K562 (cell line): Measurements from ENCODE around the gene MEX3D. TPM values are rescaled to one million over a fixed set of nuclear protein-coding genes. Genes with fewer than 3 reads are reported as not detected.
A peak's percentile ranks its signal among the peaks of the same experiment; 100 is the strongest.

Source experiments
- DMBX1 ChIP-seq: fragments of 250-450 bp; sonication (Bioruptor Pico); IDR thresholded peaks from 2 replicates; pipeline ENCODE4 v1.8.0; 2022; ENCODE audit warnings: inconsistent platforms, mild to moderate bottlenecking, moderate library complexity, borderline replicate concordance
- ELF1 ChIP-seq: fragments of 200-800 bp; sonication (Bioruptor generic); IDR thresholded peaks from 2 replicates; pipeline ENCODE4 v1.6.1; 2016; ENCODE audit warnings: missing genetic modification characterization, missing compliant biosample characterization
- HIVEP1 ChIP-seq: fragments of 250-450 bp; sonication (Bioruptor Pico); IDR thresholded peaks from 2 replicates; pipeline ENCODE4 v1.4.0; 2020; ENCODE audit warnings: mild to moderate bottlenecking
- HNRNPH1 ChIP-seq: fragments of 200-400 bp; formaldehyde crosslinking; optimal IDR thresholded peaks from 2 replicates; pipeline ENCODE3; 2017; ENCODE audit warnings: low read depth, mild to moderate bottlenecking, low read length, moderate library complexity
- HNRNPLL ChIP-seq: fragments of 200-400 bp; formaldehyde crosslinking; IDR thresholded peaks from 2 replicates; pipeline ENCODE4 v1.6.1; 2017; ENCODE audit warnings: low read length, low read depth, mild to moderate bottlenecking; ENCODE audit not compliant: poor library complexity, severe bottlenecking
- MAFF ChIP-seq: IDR thresholded peaks from 2 replicates; pipeline ENCODE4 v1.6.1; 2012; ENCODE audit warnings: low read length, improper control_type of control experiment
- MEF2A ChIP-seq: IDR thresholded peaks from 2 replicates; pipeline ENCODE4 v1.6.1; 2011; ENCODE audit warnings: low read depth, mild to moderate bottlenecking, low read length, moderate library complexity; ENCODE audit not compliant: control insufficient read depth
- MXI1 ChIP-seq: IDR thresholded peaks from 2 replicates; pipeline ENCODE4 v1.6.1; 2011; ENCODE audit warnings: low read depth, mild to moderate bottlenecking, improper control_type of control experiment, low read length
- NR3C1 ChIP-seq: sonication (generic); formaldehyde crosslinking; IDR thresholded peaks from 2 replicates; pipeline ENCODE4 v1.8.1; 2022; ENCODE audit warnings: missing genetic modification reagents
- POLR2A ChIP-seq: fragments of 450-650 bp; conservative IDR thresholded peaks from 2 replicates; pipeline ENCODE4 v1.6.1; 2016
- RCOR1 ChIP-seq, 2 experiments: IDR thresholded peaks; 2 replicates each; pipeline ENCODE4 v1.6.1; 2012; ENCODE audit warnings: low read depth in 2 of 2, low read length in 2 of 2, borderline replicate concordance in 1 of 2, improper control_type of control experiment in 1 of 2
- SRSF3 ChIP-seq: fragments of 200-400 bp; formaldehyde crosslinking; IDR thresholded peaks from 2 replicates; pipeline ENCODE4 v1.6.1; 2016; ENCODE audit warnings: mild to moderate bottlenecking, low read length, moderate library complexity; ENCODE audit not compliant: insufficient read depth
- ZFP36 ChIP-seq: fragments of 150-350 bp; IDR thresholded peaks from 2 replicates; pipeline ENCODE4 v1.6.1; 2018; ENCODE audit warnings: low read length, low read depth; ENCODE audit not compliant: partially characterized antibody
- ZNF165 ChIP-seq: fragments of 250-450 bp; sonication (Bioruptor Pico); IDR thresholded peaks from 2 replicates; pipeline ENCODE4 v1.4.0; 2020; ENCODE audit warnings: borderline replicate concordance
- polyA plus RNA-seq, 8 experiments: library from polyadenylated mRNA; depleted of rRNA in 4 of 8; stranded (reverse) in 5 of 8; unstranded in 3 of 8; fragments of >200 nt; fragmentation: Nextera tagmentation in 2 of 8; fragmentation: Illumina TruSeq in 1 of 8; extraction: Ambion mirVana in 2 of 8; extraction: Trizol in 1 of 8; gene quantifications; 2 replicates each; pipeline versions ENCODE4 v1.2.1 to v1.2.3, GENCODE V29; 2011 to 2014; ENCODE audit warnings: inconsistent platforms in 1 of 8, missing spikeins in 1 of 8
- total RNA-seq, 7 experiments: library from RNA; depleted of rRNA in 6 of 7; stranded (reverse); fragments of >200 nt in 6 of 7; fragmentation: Illumina TruSeq in 2 of 7; extraction: Trizol in 2 of 7; gene quantifications; 2 replicates each; pipeline versions ENCODE4 v1.2.1 to v1.2.3, GENCODE V29; 2011 to 2021; ENCODE audit warnings: low replicate concordance in 1 of 7
- TF ChIP-seq, protein P1 (sequence below), 2 experiments: IDR thresholded peaks in 1 of 2; conservative IDR thresholded peaks in 1 of 2; 2 replicates each; pipeline ENCODE4 v1.6.1; 2016; ENCODE audit warnings: low read depth in 2 of 2, mild to moderate bottlenecking in 1 of 2, missing compliant biosample characterization in 1 of 2, missing genetic modification characterization in 1 of 2, moderate library complexity in 1 of 2
- TF ChIP-seq, protein P2 (sequence below): fragments of 450-650 bp; IDR thresholded peaks from 2 replicates; pipeline ENCODE4 v1.7.1; 2018; ENCODE audit warnings: mild to moderate bottlenecking, low read depth; ENCODE audit not compliant: partially characterized antibody
- TF ChIP-seq, protein P3 (sequence below): IDR thresholded peaks from 2 replicates; pipeline ENCODE4 v1.6.1; 2011; ENCODE audit warnings: borderline replicate concordance, low read depth, mild to moderate bottlenecking, moderate library complexity, low read length; ENCODE audit not compliant: insufficient read depth, poor library complexity, severe bottlenecking

Gene MEX3D
- total and polyA plus RNA-seq, 9 of the 15 experiments (the other 6 are each of a cell fraction or from before 2014, with no cell fraction given): 1.7 to 39.3 (median 5.7) TPM

DNA sequence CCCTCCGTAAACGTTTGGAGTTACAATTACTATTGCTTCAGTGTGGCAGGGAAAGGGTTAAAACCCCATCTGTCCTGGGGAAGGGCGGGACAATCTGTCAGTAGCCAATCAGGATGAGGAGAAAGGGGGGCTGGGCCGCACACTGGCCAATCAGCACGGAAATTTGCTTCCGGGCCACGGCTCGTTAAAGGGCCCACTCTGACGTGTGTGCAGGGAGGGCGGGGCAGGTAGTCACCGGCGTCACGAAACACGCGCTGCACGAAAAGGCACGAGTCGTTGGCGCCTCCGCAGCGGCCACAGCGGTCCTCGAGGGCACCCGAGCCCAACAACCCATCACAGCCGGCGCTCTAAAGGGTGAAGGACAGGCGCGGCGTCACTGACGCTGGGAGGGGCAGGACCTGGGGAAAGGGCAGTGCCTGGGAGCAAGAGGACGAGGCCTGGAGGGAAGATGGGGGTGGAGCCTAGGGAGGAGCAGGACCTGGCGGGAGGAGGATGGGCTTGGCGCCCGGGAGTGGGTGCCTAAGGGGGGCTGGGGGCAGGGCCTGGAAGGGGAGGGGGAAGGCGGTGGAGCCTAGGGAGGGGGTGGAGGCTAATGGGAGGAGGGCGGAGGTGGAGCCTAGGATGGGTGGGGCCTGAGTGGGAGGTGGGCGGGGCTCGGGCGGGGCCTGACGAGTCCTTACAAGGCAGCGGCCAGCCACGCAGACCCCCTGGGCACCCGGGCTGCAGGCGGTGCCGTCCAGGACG is 60.2 kb downstream of the MEX3D start (continued):
- TF ChIP-seq SRSF3 (no peak), NR3C1 (CRISPR knock-in tag) (no peak), ELF1 (tag) (peak; percentile 93), MAFF (no peak), MEF2A (no peak), DMBX1 (CRISPR knock-in tag) (no peak), HNRNPLL (peak; percentile 39), MXI1 (0 out of 2 replicates have a peak, but pooled peaks have one; percentile 42), RCOR1 (IDR thresholded peaks at IDR 0.05; ENCODE audit: borderline replicate concordance in 1 of 2, low read depth in 2 of 2, low read length in 2 of 2) (0 out of 4 replicates have a peak, but pooled peaks of 1 of the 2 experiments have one; percentile 14), HIVEP1 (no peak), HNRNPH1 (no peak), ZNF165 (CRISPR knock-in tag) (no peak), POLR2A (peak; percentile 72; the same call in 1 of the 2 replicates), ZFP36 (no peak)
- TF ChIP-seq, protein P1, sequence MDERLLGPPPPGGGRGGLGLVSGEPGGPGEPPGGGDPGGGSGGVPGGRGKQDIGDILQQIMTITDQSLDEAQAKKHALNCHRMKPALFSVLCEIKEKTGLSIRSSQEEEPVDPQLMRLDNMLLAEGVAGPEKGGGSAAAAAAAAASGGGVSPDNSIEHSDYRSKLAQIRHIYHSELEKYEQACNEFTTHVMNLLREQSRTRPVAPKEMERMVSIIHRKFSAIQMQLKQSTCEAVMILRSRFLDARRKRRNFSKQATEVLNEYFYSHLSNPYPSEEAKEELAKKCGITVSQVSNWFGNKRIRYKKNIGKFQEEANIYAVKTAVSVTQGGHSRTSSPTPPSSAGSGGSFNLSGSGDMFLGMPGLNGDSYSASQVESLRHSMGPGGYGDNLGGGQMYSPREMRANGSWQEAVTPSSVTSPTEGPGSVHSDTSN (CRISPR knock-in tag; IDR thresholded peaks at IDR 0.05; ENCODE audit: low read depth): no peak
- TF ChIP-seq, protein P1 (tag; conservative IDR thresholded peaks at IDR 0.05; ENCODE audit: low read depth): no peak; the same call in 1 of the 2 replicates
- TF ChIP-seq, protein P2, sequence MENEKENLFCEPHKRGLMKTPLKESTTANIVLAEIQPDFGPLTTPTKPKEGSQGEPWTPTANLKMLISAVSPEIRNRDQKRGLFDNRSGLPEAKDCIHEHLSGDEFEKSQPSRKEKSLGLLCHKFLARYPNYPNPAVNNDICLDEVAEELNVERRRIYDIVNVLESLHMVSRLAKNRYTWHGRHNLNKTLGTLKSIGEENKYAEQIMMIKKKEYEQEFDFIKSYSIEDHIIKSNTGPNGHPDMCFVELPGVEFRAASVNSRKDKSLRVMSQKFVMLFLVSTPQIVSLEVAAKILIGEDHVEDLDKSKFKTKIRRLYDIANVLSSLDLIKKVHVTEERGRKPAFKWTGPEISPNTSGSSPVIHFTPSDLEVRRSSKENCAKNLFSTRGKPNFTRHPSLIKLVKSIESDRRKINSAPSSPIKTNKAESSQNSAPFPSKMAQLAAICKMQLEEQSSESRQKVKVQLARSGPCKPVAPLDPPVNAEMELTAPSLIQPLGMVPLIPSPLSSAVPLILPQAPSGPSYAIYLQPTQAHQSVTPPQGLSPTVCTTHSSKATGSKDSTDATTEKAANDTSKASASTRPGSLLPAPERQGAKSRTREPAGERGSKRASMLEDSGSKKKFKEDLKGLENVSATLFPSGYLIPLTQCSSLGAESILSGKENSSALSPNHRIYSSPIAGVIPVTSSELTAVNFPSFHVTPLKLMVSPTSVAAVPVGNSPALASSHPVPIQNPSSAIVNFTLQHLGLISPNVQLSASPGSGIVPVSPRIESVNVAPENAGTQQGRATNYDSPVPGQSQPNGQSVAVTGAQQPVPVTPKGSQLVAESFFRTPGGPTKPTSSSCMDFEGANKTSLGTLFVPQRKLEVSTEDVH: peak; percentile 76
- TF ChIP-seq, protein P3, sequence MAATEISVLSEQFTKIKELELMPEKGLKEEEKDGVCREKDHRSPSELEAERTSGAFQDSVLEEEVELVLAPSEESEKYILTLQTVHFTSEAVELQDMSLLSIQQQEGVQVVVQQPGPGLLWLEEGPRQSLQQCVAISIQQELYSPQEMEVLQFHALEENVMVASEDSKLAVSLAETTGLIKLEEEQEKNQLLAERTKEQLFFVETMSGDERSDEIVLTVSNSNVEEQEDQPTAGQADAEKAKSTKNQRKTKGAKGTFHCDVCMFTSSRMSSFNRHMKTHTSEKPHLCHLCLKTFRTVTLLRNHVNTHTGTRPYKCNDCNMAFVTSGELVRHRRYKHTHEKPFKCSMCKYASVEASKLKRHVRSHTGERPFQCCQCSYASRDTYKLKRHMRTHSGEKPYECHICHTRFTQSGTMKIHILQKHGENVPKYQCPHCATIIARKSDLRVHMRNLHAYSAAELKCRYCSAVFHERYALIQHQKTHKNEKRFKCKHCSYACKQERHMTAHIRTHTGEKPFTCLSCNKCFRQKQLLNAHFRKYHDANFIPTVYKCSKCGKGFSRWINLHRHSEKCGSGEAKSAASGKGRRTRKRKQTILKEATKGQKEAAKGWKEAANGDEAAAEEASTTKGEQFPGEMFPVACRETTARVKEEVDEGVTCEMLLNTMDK: no peak
